ENCODE data around the gene ADARB1. TPM values are rescaled to one million over a fixed set of nuclear protein-coding genes. Genes with fewer than 3 reads are reported as not detected.

Gene ADARB1
- total and polyA plus RNA-seq, 9 of the 15 experiments (the other 6 are each of a cell fraction or from before 2014, with no cell fraction given) = 6.7 to 16.0 (median 8.3) TPM

GRCh38 chr21:45234127-45234526 lies 159.7 kb downstream of the ADARB1 start (continued):
- TF ChIP-seq ZBTB40 (IDR thresholded peaks at IDR 0.05) = peak; percentile 24; the same call in 1 of the 2 replicates
- TF ChIP-seq ZBTB40 (CRISPR knock-in tag; IDR thresholded peaks at IDR 0.05) = no peak
- TF ChIP-seq ZC3H4 (CRISPR knock-in tag; IDR thresholded peaks at IDR 0.05; ENCODE audit: borderline replicate concordance) = no peak

All from K562 (cell line).